Esophagus squamous epithelium (tissue), 4 donors: ENCODE results near the gene TAF12.

Source experiments
- CTCF ChIP-seq, 6 experiments: fragments of 450-650 bp in 4 of 6; fragments of 200-600 bp in 2 of 6; sonication (generic) in 2 of 6; IDR thresholded peaks; one replicate each; pipeline ENCODE4 v1.5.1; 2016 to 2019; ENCODE audit warnings: antibody characterized with exemption in 6 of 6, mild to moderate bottlenecking in 4 of 6, moderate library complexity in 4 of 6
- POLR2A ChIP-seq, 4 donors: fragments of 450-650 bp; IDR thresholded peaks; one replicate each; pipeline ENCODE4 v1.6.1; 2017; ENCODE audit warnings: antibody characterized with exemption in 4 of 4, mild to moderate bottlenecking in 4 of 4, moderate library complexity in 3 of 4

- TF ChIP-seq CTCF (IDR thresholded peaks at IDR 0.05) (no peak), POLR2A (IDR thresholded peaks at IDR 0.05) (no peak)
Measured at GRCh38 chr1:28671254-28671780, 28.4 kb upstream of the TAF12 start.
